Measurements from ENCODE around the gene FLVCR2.

The FLVCR2 gene

GRCh38 chr14:75542588-75543091 lies 35.8 kb upstream of the FLVCR2 start:
- ATAC-seq = no peak

GRCh38 chr14:75543253-75543652 lies 35.2 kb upstream of the FLVCR2 start:
- TF ChIP-seq PPARA (CRISPR knock-in tag; IDR thresholded peaks at IDR 0.05; ENCODE audit: borderline replicate concordance) (no peak), ESRRG (CRISPR knock-in tag; IDR thresholded peaks at IDR 0.05) (no peak), CSDC2 (CRISPR knock-in tag; IDR thresholded peaks at IDR 0.05) (no peak), ZFP3 (CRISPR knock-in tag; IDR thresholded peaks at IDR 0.05) (no peak), OSR1 (CRISPR knock-in tag; IDR thresholded peaks at IDR 0.05) (no peak), GLIS3 (CRISPR knock-in tag; IDR thresholded peaks at IDR 0.05) (no peak), ZFP30 (CRISPR knock-in tag; IDR thresholded peaks at IDR 0.05) (no peak), SNAI2 (CRISPR knock-in tag; IDR thresholded peaks at IDR 0.05) (no peak), ZC3H10 (CRISPR knock-in tag; IDR thresholded peaks at IDR 0.05) (no peak), ZNF8 (CRISPR knock-in tag; IDR thresholded peaks at IDR 0.05) (no peak), RARB (CRISPR knock-in tag; IDR thresholded peaks at IDR 0.05) (no peak), ISL1 (CRISPR knock-in tag; IDR thresholded peaks at IDR 0.05) (no peak), TCF4 (CRISPR knock-in tag; IDR thresholded peaks at IDR 0.05; ENCODE audit: borderline replicate concordance) (no peak)
- TF ChIP-seq, protein P1, sequence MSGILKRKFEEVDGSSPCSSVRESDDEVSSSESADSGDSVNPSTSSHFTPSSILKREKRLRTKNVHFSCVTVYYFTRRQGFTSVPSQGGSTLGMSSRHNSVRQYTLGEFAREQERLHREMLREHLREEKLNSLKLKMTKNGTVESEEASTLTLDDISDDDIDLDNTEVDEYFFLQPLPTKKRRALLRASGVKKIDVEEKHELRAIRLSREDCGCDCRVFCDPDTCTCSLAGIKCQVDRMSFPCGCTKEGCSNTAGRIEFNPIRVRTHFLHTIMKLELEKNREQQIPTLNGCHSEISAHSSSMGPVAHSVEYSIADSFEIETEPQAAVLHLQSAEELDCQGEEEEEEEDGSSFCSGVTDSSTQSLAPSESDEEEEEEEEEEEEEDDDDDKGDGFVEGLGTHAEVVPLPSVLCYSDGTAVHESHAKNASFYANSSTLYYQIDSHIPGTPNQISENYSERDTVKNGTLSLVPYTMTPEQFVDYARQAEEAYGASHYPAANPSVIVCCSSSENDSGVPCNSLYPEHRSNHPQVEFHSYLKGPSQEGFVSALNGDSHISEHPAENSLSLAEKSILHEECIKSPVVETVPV (CRISPR knock-in tag; IDR thresholded peaks at IDR 0.05) = no peak
- TF ChIP-seq, protein P2, sequence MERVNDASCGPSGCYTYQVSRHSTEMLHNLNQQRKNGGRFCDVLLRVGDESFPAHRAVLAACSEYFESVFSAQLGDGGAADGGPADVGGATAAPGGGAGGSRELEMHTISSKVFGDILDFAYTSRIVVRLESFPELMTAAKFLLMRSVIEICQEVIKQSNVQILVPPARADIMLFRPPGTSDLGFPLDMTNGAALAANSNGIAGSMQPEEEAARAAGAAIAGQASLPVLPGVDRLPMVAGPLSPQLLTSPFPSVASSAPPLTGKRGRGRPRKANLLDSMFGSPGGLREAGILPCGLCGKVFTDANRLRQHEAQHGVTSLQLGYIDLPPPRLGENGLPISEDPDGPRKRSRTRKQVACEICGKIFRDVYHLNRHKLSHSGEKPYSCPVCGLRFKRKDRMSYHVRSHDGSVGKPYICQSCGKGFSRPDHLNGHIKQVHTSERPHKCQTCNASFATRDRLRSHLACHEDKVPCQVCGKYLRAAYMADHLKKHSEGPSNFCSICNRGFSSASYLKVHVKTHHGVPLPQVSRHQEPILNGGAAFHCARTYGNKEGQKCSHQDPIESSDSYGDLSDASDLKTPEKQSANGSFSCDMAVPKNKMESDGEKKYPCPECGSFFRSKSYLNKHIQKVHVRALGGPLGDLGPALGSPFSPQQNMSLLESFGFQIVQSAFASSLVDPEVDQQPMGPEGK (CRISPR knock-in tag; IDR thresholded peaks at IDR 0.05; ENCODE audit: borderline replicate concordance) = no peak
- TF ChIP-seq, protein P3, sequence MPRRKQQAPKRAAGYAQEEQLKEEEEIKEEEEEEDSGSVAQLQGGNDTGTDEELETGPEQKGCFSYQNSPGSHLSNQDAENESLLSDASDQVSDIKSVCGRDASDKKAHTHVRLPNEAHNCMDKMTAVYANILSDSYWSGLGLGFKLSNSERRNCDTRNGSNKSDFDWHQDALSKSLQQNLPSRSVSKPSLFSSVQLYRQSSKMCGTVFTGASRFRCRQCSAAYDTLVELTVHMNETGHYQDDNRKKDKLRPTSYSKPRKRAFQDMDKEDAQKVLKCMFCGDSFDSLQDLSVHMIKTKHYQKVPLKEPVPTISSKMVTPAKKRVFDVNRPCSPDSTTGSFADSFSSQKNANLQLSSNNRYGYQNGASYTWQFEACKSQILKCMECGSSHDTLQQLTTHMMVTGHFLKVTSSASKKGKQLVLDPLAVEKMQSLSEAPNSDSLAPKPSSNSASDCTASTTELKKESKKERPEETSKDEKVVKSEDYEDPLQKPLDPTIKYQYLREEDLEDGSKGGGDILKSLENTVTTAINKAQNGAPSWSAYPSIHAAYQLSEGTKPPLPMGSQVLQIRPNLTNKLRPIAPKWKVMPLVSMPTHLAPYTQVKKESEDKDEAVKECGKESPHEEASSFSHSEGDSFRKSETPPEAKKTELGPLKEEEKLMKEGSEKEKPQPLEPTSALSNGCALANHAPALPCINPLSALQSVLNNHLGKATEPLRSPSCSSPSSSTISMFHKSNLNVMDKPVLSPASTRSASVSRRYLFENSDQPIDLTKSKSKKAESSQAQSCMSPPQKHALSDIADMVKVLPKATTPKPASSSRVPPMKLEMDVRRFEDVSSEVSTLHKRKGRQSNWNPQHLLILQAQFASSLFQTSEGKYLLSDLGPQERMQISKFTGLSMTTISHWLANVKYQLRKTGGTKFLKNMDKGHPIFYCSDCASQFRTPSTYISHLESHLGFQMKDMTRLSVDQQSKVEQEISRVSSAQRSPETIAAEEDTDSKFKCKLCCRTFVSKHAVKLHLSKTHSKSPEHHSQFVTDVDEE (CRISPR knock-in tag; IDR thresholded peaks at IDR 0.05) = no peak
- TF ChIP-seq, protein P4, sequence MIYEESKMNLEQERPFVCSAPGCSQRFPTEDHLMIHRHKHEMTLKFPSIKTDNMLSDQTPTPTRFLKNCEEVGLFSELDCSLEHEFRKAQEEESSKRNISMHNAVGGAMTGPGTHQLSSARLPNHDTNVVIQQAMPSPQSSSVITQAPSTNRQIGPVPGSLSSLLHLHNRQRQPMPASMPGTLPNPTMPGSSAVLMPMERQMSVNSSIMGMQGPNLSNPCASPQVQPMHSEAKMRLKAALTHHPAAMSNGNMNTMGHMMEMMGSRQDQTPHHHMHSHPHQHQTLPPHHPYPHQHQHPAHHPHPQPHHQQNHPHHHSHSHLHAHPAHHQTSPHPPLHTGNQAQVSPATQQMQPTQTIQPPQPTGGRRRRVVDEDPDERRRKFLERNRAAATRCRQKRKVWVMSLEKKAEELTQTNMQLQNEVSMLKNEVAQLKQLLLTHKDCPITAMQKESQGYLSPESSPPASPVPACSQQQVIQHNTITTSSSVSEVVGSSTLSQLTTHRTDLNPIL (CRISPR knock-in tag; IDR thresholded peaks at IDR 0.05; ENCODE audit: low read depth) = no peak
- ATAC-seq = no peak

More at GRCh38 chr14:75542588-75543091, 35.8 kb upstream of the FLVCR2 start:
- TF ChIP-seq, protein P5, sequence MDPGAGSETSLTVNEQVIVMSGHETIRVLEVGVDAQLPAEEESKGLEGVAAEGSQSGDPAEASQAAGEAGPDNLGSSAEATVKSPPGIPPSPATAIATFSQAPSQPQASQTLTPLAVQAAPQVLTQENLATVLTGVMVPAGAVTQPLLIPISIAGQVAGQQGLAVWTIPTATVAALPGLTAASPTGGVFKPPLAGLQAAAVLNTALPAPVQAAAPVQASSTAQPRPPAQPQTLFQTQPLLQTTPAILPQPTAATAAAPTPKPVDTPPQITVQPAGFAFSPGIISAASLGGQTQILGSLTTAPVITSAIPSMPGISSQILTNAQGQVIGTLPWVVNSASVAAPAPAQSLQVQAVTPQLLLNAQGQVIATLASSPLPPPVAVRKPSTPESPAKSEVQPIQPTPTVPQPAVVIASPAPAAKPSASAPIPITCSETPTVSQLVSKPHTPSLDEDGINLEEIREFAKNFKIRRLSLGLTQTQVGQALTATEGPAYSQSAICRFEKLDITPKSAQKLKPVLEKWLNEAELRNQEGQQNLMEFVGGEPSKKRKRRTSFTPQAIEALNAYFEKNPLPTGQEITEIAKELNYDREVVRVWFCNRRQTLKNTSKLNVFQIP (CRISPR knock-in tag; IDR thresholded peaks at IDR 0.05; ENCODE audit: borderline replicate concordance, low read depth) = no peak
- TF ChIP-seq PPARA (CRISPR knock-in tag; IDR thresholded peaks at IDR 0.05; ENCODE audit: borderline replicate concordance) (no peak), GLIS3 (CRISPR knock-in tag; IDR thresholded peaks at IDR 0.05) (no peak), ESRRG (CRISPR knock-in tag; IDR thresholded peaks at IDR 0.05) (no peak), ZNF565 (CRISPR knock-in tag; conservative IDR thresholded peaks at IDR 0.05; ENCODE audit: low read depth) (no peak), ZNF70 (CRISPR knock-in tag; IDR thresholded peaks at IDR 0.05) (no peak), TCF4 (CRISPR knock-in tag; IDR thresholded peaks at IDR 0.05; ENCODE audit: borderline replicate concordance) (no peak), ARNTL (CRISPR knock-in tag; IDR thresholded peaks at IDR 0.05; ENCODE audit: borderline replicate concordance, low read depth) (no peak), RARB (CRISPR knock-in tag; IDR thresholded peaks at IDR 0.05) (no peak), ZC3H10 (CRISPR knock-in tag; IDR thresholded peaks at IDR 0.05) (no peak), CSDC2 (CRISPR knock-in tag; IDR thresholded peaks at IDR 0.05) (no peak)
- TF ChIP-seq, protein P4 (CRISPR knock-in tag; IDR thresholded peaks at IDR 0.05; ENCODE audit: low read depth) = no peak
- TF ChIP-seq, protein P1 (CRISPR knock-in tag; IDR thresholded peaks at IDR 0.05) = no peak
- TF ChIP-seq, protein P2 (CRISPR knock-in tag; IDR thresholded peaks at IDR 0.05; ENCODE audit: borderline replicate concordance) = no peak

Data from SK-N-SH treated with all-trans-retinoic acid at 6 μM for 48 hours (cell line).